Activated naive CD8-positive, alpha-beta T cell treated with anti-CD3 and anti-CD28 coated beads, Interleukin-2, amount 10 ng/mL, durations not matched to agents 7 days and 5 days (primary cell): ENCODE measurements around the gene CCNG2. TPM values are rescaled to one million over a fixed set of nuclear protein-coding genes. Genes with fewer than 3 reads are reported as not detected.

Source experiments
- ATAC-seq: fragments of 150-1000 bp; cut with Tn5 transposase; one replicate; pipeline ENCODE4 v1.10.0; 2021; ENCODE audit warnings: low read depth, moderate library complexity
- POLR2A ChIA-PET: fragments of 350-600 bp; sonication (Branson Sonifier 250); formaldehyde crosslinking; loops from one replicate; lab custom pipeline; 2021; ENCODE audit warnings: antibody characterized with exemption; lab: Charles Lee
- DNase-seq: peaks from one replicate; pipeline ENCODE4 v3.0.0; 2021
- H3K27ac Mint-ChIP-seq: one replicate; pipeline ENCODE4 v1.8.0; 2022; ENCODE audit warnings: mild to moderate bottlenecking, mixed read lengths
- H3K27me3 Mint-ChIP-seq: one replicate; pipeline ENCODE4 v1.8.0; 2022; ENCODE audit warnings: mild to moderate bottlenecking, moderate library complexity, mixed read lengths
- H3K36me3 Mint-ChIP-seq: one replicate; pipeline ENCODE4 v1.8.0; 2021; ENCODE audit warnings: mild to moderate bottlenecking, mixed read lengths
- H3K4me1 Mint-ChIP-seq: one replicate; pipeline ENCODE4 v1.8.0; 2021; ENCODE audit warnings: mixed read lengths
- H3K4me3 Mint-ChIP-seq: one replicate; pipeline ENCODE4 v1.8.0; 2022; ENCODE audit warnings: mild to moderate bottlenecking, moderate library complexity, mixed read lengths
- H3K9me3 Mint-ChIP-seq: one replicate; pipeline ENCODE4 v1.8.0; 2021; ENCODE audit warnings: mixed read lengths
- total RNA-seq, 2 experiments: library from RNA; stranded (reverse); gene quantifications; one replicate each; pipeline ENCODE4 v1.2.3, GENCODE V29; 2021

Gene CCNG2
- total RNA-seq, 2 experiments from 2014 or later, result 29.3 to 29.7 TPM

DNA sequence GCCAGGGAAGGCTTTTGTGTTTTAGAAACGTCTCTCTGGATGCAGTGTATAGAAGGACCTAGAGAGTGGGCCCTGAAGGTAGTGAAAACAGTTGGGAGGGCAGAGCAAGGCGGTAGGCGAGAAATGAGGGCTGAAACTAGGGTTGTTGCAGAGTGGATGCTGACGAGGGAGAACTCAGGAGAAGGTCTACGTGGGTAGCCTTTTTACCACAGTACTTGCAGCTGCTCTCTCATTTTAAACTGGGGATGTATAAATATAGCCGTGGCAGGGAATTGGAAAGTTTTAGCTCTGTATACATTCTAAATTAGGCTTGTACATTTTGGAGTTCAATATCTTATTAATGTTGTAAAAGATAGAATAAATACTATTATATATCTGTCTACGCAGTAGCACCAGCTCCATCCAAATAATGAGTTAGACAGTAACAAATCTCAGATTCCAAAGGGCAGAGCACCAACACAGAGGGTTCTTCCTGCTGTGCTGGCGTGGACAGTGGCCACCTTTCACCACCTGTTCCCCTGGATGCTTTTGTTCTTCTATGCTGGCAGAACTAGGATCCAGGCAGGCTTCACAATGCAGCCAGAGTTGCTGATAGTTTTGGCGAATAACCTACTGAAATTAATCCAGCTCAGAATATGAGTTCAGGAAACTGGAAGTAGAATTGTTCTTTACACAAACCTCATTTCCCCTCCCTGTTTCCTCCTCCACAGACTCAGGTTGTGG, 31.7 kb downstream of the CCNG2 start:
- Mint-ChIP-seq H3K9me3 (no peaks in the 10 kb centered on the region), H3K27me3 (peaks cover 10% of the 10 kb centered on the region), H3K36me3 (no peaks in the 10 kb centered on the region), H3K27ac (no peak overlapping the region), H3K4me1 (peaks cover 11% of the 10 kb centered on the region), H3K4me3 (no peak overlapping the region)
- ATAC-seq (no peak), DNase-seq (no peak)
- POLR2A ChIA-PET, result no interaction called here

DNA sequence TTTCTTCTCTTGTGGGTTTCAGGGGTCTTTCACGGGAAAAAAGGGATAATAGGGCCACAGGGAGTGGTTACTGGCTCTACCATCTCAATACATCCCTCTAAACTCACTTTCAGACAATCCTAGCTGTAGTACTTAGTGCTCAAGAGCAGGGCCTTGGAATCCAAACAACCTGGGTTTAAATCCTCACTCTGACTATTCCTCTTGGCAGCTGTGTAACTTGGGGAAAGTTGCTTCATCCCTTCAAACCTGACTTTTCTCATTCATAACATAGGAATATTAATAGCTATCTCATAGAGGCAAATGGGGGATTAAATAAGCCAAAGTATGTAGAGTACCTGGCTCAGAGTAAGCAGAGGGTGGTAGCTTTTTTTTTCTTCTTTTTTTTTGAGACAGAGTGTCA, 32.4 kb downstream of the CCNG2 start:
- Mint-ChIP-seq H3K27me3 (peaks cover 8% of the 10 kb centered on the region), H3K27ac (no peak overlapping the region), H3K9me3 (no peaks in the 10 kb centered on the region), H3K4me3 (no peak overlapping the region), H3K36me3 (no peaks in the 10 kb centered on the region), H3K4me1 (peaks cover 18% of the 10 kb centered on the region)
- POLR2A ChIA-PET, result no interaction called here
- DNase-seq (no peak), ATAC-seq (no peak)

DNA sequence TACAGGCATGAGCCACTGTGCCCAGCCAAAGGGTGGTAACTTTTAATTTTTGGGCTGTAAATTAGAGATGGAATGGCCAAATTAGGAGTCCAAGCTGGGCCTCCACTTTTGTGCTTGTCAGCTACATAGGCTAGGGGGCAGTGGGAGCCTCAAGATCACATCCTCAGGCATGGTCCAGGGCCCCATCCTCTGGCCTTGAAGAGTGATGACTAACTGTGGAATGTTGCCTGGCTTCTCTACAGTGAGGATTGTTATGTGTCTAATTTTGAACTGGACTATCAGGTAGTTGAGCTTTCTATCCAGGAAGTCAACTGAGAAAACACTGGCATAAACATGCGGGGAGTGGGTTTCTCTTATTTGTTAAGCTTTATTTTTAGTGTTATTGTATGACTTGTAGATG, 33.0 kb downstream of the CCNG2 start:
- no peak overlapping the region for H3K27ac Mint-ChIP-seq
- peaks cover 20% of the 10 kb centered on the region for H3K4me1 Mint-ChIP-seq
- no peaks in the 10 kb centered on the region for H3K9me3 Mint-ChIP-seq
- H3K36me3 Mint-ChIP-seq, result no peaks in the 10 kb centered on the region
- DNase-seq (no peak), ATAC-seq (no peak)
- H3K27me3 Mint-ChIP-seq, result peaks cover 6% of the 10 kb centered on the region
- no peak overlapping the region for H3K4me3 Mint-ChIP-seq
- POLR2A ChIA-PET, result no interaction called here

DNA sequence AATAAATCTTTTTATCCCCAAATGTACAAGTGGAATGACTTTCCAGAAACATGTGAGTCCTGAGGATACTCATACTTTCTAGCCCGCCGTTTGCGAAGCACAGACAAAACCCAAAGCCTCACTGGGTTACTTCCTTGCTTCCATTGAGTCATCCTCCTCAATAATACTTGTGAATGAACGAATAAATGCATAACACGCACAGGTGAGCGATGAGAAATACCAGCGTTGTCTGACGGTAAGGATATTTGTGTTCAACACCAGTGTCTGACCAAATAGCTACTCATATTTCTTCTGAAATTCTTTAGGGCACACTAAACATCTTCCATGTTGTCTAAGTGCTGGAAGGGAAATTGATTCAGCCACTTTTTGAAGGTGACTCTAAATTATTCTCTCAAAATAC, 36.0 kb downstream of the CCNG2 start:
- Mint-ChIP-seq H3K27ac (peak overlapping the region; percentile 87), H3K9me3 (no peaks in the 10 kb centered on the region), H3K27me3 (peaks cover 2% of the 10 kb centered on the region), H3K36me3 (no peaks in the 10 kb centered on the region), H3K4me3 (peak overlapping the region; percentile 88), H3K4me1 (peaks cover 21% of the 10 kb centered on the region)
- ATAC-seq, result no peak
- no peak for DNase-seq
- POLR2A ChIA-PET, result interaction anchor here (0.6 to 2.2 kb wide), 7 partner anchors 10 to 1127 kb away, joined by 3 to 14 read pairs (median 4); partner anchors contain the start of genes CCNG2 and CCNI

DNA sequence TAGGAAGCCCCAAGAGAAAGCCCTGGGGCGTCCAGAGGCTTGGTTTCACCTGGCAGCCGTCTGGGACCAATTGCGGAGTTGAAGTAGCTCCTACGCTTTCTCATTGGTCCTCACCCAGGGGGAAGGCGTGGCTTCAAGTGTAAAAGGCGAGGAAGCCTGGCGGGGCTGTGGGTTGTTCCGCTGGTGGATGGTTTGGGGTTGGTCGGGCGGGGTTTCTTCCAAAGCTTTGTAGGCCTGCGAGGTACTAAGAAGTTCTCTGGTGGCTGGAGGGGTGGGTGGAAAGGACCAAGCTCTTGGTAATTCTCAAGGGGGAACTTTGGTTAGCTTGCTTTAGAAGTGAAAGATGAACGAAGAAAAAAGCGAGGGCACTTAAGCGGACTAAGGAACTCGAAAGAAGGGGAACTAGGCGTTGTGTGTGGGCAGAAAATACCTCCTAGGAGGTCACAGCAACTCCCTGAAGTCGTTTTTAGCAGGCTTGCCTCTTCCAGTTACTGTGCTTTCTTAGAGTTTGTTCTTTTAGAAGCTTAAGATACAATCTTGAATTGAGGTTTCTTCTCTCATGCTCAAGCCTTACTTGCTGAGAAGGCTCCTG, 36.6 kb downstream of the CCNG2 start:
- ATAC-seq (peak; percentile 100), DNase-seq (peak; percentile 71)
- Mint-ChIP-seq H3K4me3 (peak overlapping the region; percentile 88), H3K27ac (peak overlapping the region; percentile 87), H3K27me3 (peaks cover 2% of the 10 kb centered on the region), H3K4me1 (peaks cover 21% of the 10 kb centered on the region), H3K9me3 (no peaks in the 10 kb centered on the region), H3K36me3 (no peaks in the 10 kb centered on the region)
- POLR2A ChIA-PET, result interaction anchor here (0.6 to 2.2 kb wide), 7 partner anchors 10 to 1127 kb away, joined by 3 to 14 read pairs (median 4); partner anchors contain the start of genes CCNG2 and CCNI

DNA sequence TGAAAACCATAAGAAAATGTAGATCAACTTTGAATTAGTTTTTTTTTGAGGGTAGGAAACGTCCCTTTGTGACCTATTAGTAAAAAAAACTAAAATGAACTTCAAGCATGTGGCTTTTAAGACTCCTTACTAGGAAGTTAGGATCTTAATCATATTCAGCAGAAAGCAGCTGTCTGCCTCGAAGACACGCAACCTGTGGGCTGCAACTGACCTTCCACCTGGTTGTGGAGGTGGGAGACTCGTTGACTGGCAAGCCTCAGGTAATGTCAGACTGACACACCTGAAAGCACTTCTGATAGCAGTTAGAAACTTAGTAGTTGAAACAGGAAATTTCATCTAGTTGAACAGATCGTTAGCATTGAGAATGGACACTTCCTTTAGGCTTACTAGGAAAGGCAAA, 37.4 kb downstream of the CCNG2 start:
- DNase-seq (no peak), ATAC-seq (no peak)
- H3K9me3 Mint-ChIP-seq, result no peaks in the 10 kb centered on the region
- H3K4me3 Mint-ChIP-seq, result no peak overlapping the region
- peaks cover 21% of the 10 kb centered on the region for H3K4me1 Mint-ChIP-seq
- POLR2A ChIA-PET, result interaction anchor here (0.6 to 2.2 kb wide), 4 partner anchors 29 to 118 kb away, joined by 3 to 14 read pairs (median 8); partner anchors contain the start of genes CCNG2 and CCNI
- no peaks in the 10 kb centered on the region for H3K36me3 Mint-ChIP-seq
- H3K27ac Mint-ChIP-seq, result peak overlapping the region; percentile 87
- H3K27me3 Mint-ChIP-seq, result peaks cover 4% of the 10 kb centered on the region

DNA sequence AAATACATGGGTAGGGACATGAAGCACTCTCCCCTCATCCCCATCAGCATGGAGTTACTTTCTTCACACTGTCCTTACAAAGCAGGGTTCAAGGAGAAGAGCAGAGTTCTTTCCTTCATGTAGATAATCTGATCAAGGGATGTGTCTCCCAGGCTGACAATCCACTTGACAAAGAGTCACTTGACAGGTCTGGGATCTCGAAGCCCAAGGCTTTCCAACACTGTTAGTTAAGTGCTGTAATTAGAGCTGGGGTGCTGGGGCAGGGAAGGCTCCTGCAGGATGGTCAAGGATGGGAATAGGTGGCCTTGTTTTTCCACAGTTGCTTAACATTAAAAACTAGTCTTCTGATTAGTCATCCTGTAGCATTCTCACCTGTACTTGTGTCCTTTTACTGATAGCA, 38.0 kb downstream of the CCNG2 start:
- ATAC-seq (no peak), DNase-seq (no peak)
- Mint-ChIP-seq H3K36me3 (no peaks in the 10 kb centered on the region), H3K9me3 (no peaks in the 10 kb centered on the region), H3K27me3 (peaks cover 10% of the 10 kb centered on the region), H3K4me1 (peaks cover 21% of the 10 kb centered on the region), H3K27ac (no peak overlapping the region), H3K4me3 (no peak overlapping the region)
- POLR2A ChIA-PET, result interaction anchor here (2.2 kb wide), 2 partner anchors 38 to 119 kb away, joined by 10 to 14 read pairs; partner anchors contain the start of genes CCNG2 and CCNI

DNA sequence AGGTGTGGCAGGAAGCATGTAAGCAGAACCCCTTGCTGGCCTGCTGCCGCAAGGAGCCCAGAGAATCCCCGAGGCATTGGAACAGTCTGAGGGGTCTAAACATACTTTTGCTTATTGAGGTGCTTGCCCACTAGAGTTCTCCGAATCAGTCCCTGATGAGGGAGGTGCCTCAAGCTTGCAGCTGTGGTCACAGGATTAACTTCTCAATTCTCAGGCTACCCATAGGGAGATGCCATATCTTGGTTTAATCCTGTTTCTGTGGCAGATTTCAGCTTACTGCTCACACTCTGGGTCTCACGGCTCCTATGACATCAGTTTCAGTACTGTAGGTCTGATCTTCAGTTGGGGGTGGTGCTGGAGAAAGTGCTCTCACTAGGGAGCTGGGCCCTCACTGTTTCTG, 39.9 kb downstream of the CCNG2 start:
- Mint-ChIP-seq H3K4me3 (no peak overlapping the region), H3K27ac (no peak overlapping the region), H3K9me3 (no peaks in the 10 kb centered on the region), H3K36me3 (no peaks in the 10 kb centered on the region), H3K27me3 (peaks cover 14% of the 10 kb centered on the region), H3K4me1 (peaks cover 25% of the 10 kb centered on the region)
- POLR2A ChIA-PET, result no interaction called here
- DNase-seq (no peak), ATAC-seq (no peak)

DNA sequence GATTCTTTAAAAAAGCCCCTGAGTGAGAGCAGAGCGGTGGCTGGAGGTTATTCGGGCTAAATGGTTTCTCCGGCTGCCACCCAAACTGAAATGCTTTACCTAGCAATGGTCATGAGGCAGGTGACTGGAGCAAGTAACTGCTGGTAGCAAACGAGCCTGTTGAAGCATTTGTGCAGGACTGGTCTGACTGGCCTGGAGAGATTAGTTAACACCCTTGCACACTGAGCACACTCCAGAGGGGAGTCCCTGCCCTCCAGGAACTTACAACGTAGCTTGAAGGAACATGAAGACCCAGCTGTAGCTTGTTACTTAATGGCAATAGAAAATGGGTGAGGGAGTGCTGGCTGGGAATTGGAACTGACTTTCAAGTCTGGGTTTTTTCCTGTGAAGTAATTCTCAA, 40.4 kb downstream of the CCNG2 start:
- POLR2A ChIA-PET, result no interaction called here
- Mint-ChIP-seq H3K36me3 (no peaks in the 10 kb centered on the region), H3K4me1 (peaks cover 28% of the 10 kb centered on the region), H3K4me3 (no peak overlapping the region), H3K27me3 (peaks cover 14% of the 10 kb centered on the region), H3K9me3 (no peaks in the 10 kb centered on the region), H3K27ac (no peak overlapping the region)
- ATAC-seq (no peak), DNase-seq (no peak)

DNA sequence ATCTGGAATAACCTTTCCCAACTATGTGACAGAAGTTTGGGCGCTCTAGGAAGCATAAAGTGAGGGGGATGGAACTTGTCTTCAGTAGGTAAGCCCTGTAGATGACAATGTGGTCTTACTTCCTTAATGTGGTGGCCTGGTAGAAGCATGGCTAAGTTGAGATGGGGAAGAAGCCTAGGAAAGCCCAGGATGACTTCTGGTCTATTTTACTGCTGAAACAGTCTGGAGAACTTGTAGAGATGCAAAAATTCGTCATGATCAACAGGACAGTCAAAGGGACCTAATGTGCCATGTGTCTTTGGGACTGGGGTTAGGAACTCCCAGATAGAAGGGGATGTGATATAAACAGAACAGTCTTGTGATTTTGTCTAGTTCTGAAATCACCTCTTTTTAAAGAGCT, 40.8 kb downstream of the CCNG2 start:
- no peaks in the 10 kb centered on the region for H3K36me3 Mint-ChIP-seq
- POLR2A ChIA-PET, result interaction anchor here (0.7 kb wide), 1 partner anchor 40 kb away, joined by 3 read pairs; no protein-coding TSS in a partner anchor
- H3K4me3 Mint-ChIP-seq, result no peak overlapping the region
- peaks cover 30% of the 10 kb centered on the region for H3K4me1 Mint-ChIP-seq
- ATAC-seq (no peak), DNase-seq (no peak)
- no peak overlapping the region for H3K27ac Mint-ChIP-seq
- H3K9me3 Mint-ChIP-seq, result no peaks in the 10 kb centered on the region
- H3K27me3 Mint-ChIP-seq, result peaks cover 14% of the 10 kb centered on the region

DNA sequence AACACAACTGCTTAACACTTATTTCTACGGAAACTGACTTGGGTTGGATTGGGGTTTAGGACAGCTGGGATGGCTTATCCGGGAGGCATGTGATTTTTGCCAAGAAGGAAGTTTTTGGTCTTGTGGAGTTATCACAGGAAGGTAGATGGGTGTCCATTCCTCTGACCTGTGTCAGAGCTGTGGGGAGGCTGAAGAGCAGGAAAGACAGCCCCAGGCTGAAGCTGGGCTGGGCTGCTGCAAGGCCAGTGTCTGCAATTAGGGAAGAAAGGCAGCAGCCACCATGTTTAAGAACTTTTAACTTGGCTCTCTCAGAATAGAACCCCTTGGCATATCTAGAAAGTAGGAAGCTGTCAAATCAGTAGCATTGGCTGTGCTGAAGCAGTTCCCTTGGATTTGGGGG, 42.3 kb downstream of the CCNG2 start:
- POLR2A ChIA-PET, result no interaction called here
- Mint-ChIP-seq H3K27me3 (peaks cover 14% of the 10 kb centered on the region), H3K4me1 (peaks cover 17% of the 10 kb centered on the region), H3K4me3 (no peak overlapping the region), H3K9me3 (no peaks in the 10 kb centered on the region), H3K36me3 (no peaks in the 10 kb centered on the region), H3K27ac (no peak overlapping the region)
- ATAC-seq (no peak), DNase-seq (no peak)

DNA sequence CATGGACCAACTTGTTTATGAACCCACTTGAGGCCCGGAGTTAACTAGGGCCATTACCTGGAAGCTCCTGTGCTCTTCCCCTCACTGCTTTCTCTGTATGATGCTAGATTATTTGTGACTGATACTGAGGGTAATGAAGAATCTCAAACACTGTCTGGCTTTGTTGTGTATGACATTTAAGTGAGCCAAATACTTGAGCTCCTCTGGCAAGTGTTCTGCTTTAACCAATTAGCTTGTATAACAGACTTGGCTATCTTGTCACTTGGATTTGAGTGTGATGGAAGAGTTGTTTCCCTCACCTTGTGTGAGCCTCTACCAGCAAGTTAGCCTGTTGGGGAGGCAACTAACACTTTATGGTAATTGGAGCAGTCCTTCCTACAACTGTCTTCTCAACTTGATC, 42.7 kb downstream of the CCNG2 start:
- no peak overlapping the region for H3K27ac Mint-ChIP-seq
- no peak for DNase-seq
- H3K4me1 Mint-ChIP-seq, result peaks cover 14% of the 10 kb centered on the region
- peaks cover 12% of the 10 kb centered on the region for H3K27me3 Mint-ChIP-seq
- no peak for ATAC-seq
- POLR2A ChIA-PET, result no interaction called here
- H3K9me3 Mint-ChIP-seq, result no peaks in the 10 kb centered on the region
- H3K36me3 Mint-ChIP-seq, result no peaks in the 10 kb centered on the region
- H3K4me3 Mint-ChIP-seq, result no peak overlapping the region

DNA sequence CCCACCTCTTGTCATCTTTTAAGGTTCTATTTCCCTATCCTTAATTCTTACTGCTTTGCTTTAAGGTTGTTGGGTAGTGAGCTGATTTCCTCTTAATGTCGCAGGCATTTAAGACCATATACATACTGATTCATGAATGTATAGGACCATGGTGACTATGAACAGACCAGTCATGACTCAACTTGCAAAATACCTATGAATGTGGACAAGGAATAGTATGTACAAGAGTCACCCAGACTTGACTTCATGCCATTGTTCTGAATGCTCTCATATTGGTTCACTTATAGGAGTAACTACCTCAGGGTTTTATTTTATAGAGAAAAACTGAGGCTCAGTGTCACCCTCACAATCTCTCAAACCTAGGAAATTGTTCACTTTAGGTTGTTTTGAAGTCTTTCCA, 44.3 kb downstream of the CCNG2 start:
- POLR2A ChIA-PET, result interaction anchor here (0.7 kb wide), 1 partner anchor 125 kb away, joined by 4 read pairs; no protein-coding TSS in a partner anchor
- DNase-seq (no peak), ATAC-seq (no peak)
- Mint-ChIP-seq H3K36me3 (no peaks in the 10 kb centered on the region), H3K9me3 (no peaks in the 10 kb centered on the region), H3K27ac (no peak overlapping the region), H3K4me1 (peaks cover 14% of the 10 kb centered on the region), H3K27me3 (peaks cover 12% of the 10 kb centered on the region), H3K4me3 (no peak overlapping the region)

DNA sequence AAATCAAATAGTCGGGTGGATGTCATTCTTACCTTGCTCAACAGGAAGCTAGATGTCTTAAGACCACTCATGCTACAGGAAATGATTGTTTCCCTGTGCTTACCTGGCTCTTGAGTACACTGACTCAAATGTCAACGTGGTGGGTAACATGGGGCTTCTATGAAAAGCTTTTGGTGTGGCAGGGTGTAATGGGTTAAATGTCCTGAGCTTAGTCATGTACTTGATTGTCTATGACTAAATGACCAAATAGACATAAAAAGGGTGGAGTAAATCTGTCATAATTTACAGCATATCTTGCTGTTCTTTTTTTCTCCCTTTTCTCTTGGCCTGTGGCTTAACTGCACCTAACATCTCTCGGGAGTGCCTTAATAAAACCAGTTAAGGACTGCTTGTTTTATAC, 44.9 kb downstream of the CCNG2 start:
- DNase-seq, result no peak
- Mint-ChIP-seq H3K4me1 (peaks cover 12% of the 10 kb centered on the region), H3K4me3 (no peak overlapping the region), H3K27ac (no peak overlapping the region), H3K27me3 (peaks cover 12% of the 10 kb centered on the region), H3K9me3 (no peaks in the 10 kb centered on the region), H3K36me3 (no peaks in the 10 kb centered on the region)
- peak; percentile 57 for ATAC-seq
- POLR2A ChIA-PET, result interaction anchor here (0.7 kb wide), 1 partner anchor 125 kb away, joined by 4 read pairs; no protein-coding TSS in a partner anchor
